ENCODE results near the gene COPS7B.
"Not testable (repeated sequence)": the region's sequence is repeated elsewhere in the genome, so short reads cannot be mapped to it uniquely, and the experiment has no call there.

The COPS7B gene

GRCh38 chr2:231745303-231746038, 40.8 kb upstream of the COPS7B start:
- no peak for ATAC-seq
- no peak for TF ChIP-seq ZC3H10 (CRISPR knock-in tag; IDR thresholded peaks at IDR 0.05)
- no peak for TF ChIP-seq PPARA (CRISPR knock-in tag; IDR thresholded peaks at IDR 0.05; ENCODE audit: borderline replicate concordance)
- no peak for TF ChIP-seq TOX (CRISPR knock-in tag; IDR thresholded peaks at IDR 0.05; ENCODE audit: borderline replicate concordance)
- no peak for TF ChIP-seq ZNF70 (CRISPR knock-in tag; IDR thresholded peaks at IDR 0.05)
- no peak for TF ChIP-seq RARB (CRISPR knock-in tag; IDR thresholded peaks at IDR 0.05)
- TF ChIP-seq GLIS3 (CRISPR knock-in tag; IDR thresholded peaks at IDR 0.05): no peak
- TF ChIP-seq ZNF565 (CRISPR knock-in tag; conservative IDR thresholded peaks at IDR 0.05; ENCODE audit: low read depth): no peak
- no peak for TF ChIP-seq CSDC2 (CRISPR knock-in tag; IDR thresholded peaks at IDR 0.05)
- TF ChIP-seq, protein P1, sequence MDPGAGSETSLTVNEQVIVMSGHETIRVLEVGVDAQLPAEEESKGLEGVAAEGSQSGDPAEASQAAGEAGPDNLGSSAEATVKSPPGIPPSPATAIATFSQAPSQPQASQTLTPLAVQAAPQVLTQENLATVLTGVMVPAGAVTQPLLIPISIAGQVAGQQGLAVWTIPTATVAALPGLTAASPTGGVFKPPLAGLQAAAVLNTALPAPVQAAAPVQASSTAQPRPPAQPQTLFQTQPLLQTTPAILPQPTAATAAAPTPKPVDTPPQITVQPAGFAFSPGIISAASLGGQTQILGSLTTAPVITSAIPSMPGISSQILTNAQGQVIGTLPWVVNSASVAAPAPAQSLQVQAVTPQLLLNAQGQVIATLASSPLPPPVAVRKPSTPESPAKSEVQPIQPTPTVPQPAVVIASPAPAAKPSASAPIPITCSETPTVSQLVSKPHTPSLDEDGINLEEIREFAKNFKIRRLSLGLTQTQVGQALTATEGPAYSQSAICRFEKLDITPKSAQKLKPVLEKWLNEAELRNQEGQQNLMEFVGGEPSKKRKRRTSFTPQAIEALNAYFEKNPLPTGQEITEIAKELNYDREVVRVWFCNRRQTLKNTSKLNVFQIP (CRISPR knock-in tag; IDR thresholded peaks at IDR 0.05; ENCODE audit: borderline replicate concordance, low read depth): no peak
- no peak for TF ChIP-seq ZFP30 (CRISPR knock-in tag; IDR thresholded peaks at IDR 0.05)
- TF ChIP-seq ZNF8 (CRISPR knock-in tag; IDR thresholded peaks at IDR 0.05): no peak
- no peak for TF ChIP-seq ARNTL (CRISPR knock-in tag; IDR thresholded peaks at IDR 0.05; ENCODE audit: borderline replicate concordance, low read depth)

DNA sequence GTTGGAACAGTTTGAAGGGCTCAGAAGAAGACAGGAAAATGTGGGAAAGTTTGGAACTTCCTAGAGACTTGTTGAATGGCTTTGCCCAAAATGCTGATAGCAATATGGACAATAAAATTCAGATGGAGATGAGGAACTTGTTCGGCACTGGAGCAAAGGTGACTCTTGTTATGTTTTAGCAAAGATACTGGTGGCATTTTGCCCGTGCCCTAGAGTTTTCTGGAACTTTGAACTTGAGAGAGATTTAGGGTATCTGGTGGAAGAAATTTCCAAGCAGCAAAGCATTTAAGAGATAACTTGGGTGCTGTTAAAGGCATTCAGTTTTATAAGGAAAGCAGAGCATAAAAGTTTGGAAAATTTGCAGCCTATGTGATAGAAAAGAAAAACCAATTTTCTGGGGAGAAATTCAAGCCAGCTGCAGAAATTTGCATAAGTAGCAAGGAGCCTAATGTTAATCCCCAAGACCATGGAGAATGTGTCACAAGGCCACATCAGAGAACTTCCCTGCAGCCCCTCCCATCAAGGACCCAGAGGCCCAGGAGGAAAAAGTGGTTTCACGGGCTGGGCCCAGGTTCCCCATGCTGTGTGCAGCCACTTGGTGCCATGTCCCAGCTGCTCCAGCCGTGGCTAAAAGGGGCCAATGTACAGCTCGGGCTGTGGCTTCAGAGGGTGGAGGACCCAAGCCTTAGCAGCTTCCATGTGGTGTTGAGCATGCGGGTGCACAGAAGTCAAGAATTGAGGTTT, 37.9 kb upstream of the COPS7B start:
- not testable (repeated sequence) for ATAC-seq

DNA sequence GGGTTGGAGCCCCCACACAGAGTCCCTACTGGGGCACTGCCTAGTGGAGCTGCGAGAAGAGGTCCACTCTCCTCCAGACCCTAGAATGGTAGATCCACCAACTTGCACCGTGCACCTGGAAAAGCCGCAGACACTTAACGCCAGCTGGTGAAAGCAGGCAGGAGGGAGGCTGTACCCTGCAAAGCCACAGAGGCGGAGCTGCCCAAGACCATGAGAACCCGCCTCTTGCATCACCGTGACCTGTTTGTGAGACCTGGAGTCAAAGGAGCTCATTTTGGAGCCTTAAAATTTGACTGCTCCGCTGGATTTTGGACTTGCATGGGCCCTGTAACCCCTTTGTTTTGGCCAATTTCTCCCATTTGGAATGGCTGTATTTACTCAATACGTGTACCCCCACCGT, 37.2 kb upstream of the COPS7B start:
- ATAC-seq: not testable (repeated sequence)

GRCh38 chr2:231751042-231751815, 35.0 kb upstream of the COPS7B start:
- ATAC-seq: no peak
- TF ChIP-seq ISL1 (CRISPR knock-in tag; IDR thresholded peaks at IDR 0.05) (no peak), ZNF8 (CRISPR knock-in tag; IDR thresholded peaks at IDR 0.05) (no peak), ZNF70 (CRISPR knock-in tag; IDR thresholded peaks at IDR 0.05) (no peak), BACH2 (CRISPR knock-in tag; IDR thresholded peaks at IDR 0.05; ENCODE audit: borderline replicate concordance) (no peak), RARB (CRISPR knock-in tag; IDR thresholded peaks at IDR 0.05) (no peak), ZFP3 (CRISPR knock-in tag; IDR thresholded peaks at IDR 0.05) (no peak), CREB5 (CRISPR knock-in tag; IDR thresholded peaks at IDR 0.05; ENCODE audit: low read depth) (no peak), CSDC2 (CRISPR knock-in tag; IDR thresholded peaks at IDR 0.05) (no peak), CSRNP3 (CRISPR knock-in tag; IDR thresholded peaks at IDR 0.05) (no peak), SNAI2 (CRISPR knock-in tag; IDR thresholded peaks at IDR 0.05) (no peak), ZC3H10 (CRISPR knock-in tag; IDR thresholded peaks at IDR 0.05) (no peak), GLIS3 (CRISPR knock-in tag; IDR thresholded peaks at IDR 0.05) (no peak), ZFP30 (CRISPR knock-in tag; IDR thresholded peaks at IDR 0.05) (no peak), ZNF565 (CRISPR knock-in tag; conservative IDR thresholded peaks at IDR 0.05; ENCODE audit: low read depth) (no peak)
- TF ChIP-seq, protein P1 (CRISPR knock-in tag; IDR thresholded peaks at IDR 0.05; ENCODE audit: borderline replicate concordance, low read depth): no peak
